K562 treated with DMSO at 1 percent for 12 hours (cell line): Measurements from ENCODE around the gene HDHD2. TPM values are rescaled to one million over a fixed set of nuclear protein-coding genes. Genes with fewer than 3 reads are reported as not detected.

Experiments used
- total RNA-seq: library from RNA; unstranded; fragments of 300-600 nt; gene quantifications from 2 replicates; pipeline ENCODE4 v1.2.3, GENCODE V29; 2022; ENCODE audit not compliant: insufficient read depth

Gene HDHD2
- total RNA-seq: 12.9 and 31.1 TPM in 2 replicates

GRCh38 chr18:47150029-47150823, at the start of gene HDHD2:
Gene HDHD2, minus strand, starts transcription at chr18:47150500. Its CDS starts 14,061 bp downstream, at chr18:47136439.

GRCh38 chr18:47175898-47176575, 25.7 kb upstream of the HDHD2 start, which contains the start of gene IER3IP1:
Gene IER3IP1, minus strand, starts transcription at chr18:47176364. Its CDS starts 87 bp downstream, at chr18:47176277.

Other genes starting within 250 kb of the HDHD2 start
- gene PIAS2, start 233.0 kb downstream of the HDHD2 start, total RNA-seq: 3.8 and 12.1 TPM in 2 replicates
- gene KATNAL2, start 232.9 kb downstream of the HDHD2 start, total RNA-seq: 1.6 TPM in 1 of 2 replicates, not detected in the other
- gene ELOA2, start 114.9 kb downstream of the HDHD2 start, total RNA-seq: not detected in 2 replicates
- gene IER3IP1, start 25.9 kb upstream of the HDHD2 start, total RNA-seq: 7.3 and 14.1 TPM in 2 replicates
- not detected in 2 replicates for gene SKOR2, start 101.2 kb upstream of the HDHD2 start, total RNA-seq